OCI-LY1 (cell line): ENCODE data around the gene KCNH1.

Experiments used
- H2AFZ ChIP-seq: fragments of 200-600 bp; sonication (generic), shearing (Covaris generic); 2 replicates; pipeline ENCODE4 v1.6.0; 2014; ENCODE audit warnings: antibody characterized with exemption, mild to moderate bottlenecking, low read length
- H3F3A ChIP-seq: fragments of 200-600 bp; sonication (generic), shearing (Covaris generic); 2 replicates; pipeline ENCODE4 v1.6.0; 2014; ENCODE audit warnings: mild to moderate bottlenecking, antibody characterized with exemption, low read length, moderate library complexity; ENCODE audit not compliant: insufficient read depth
- H3K27ac ChIP-seq: fragments of 200-600 bp; sonication (generic); 2 replicates; pipeline ENCODE4 v1.5.1; 2014; ENCODE audit warnings: low read length, mixed run types, mild to moderate bottlenecking, low read depth; ENCODE audit not compliant: poor library complexity, severe bottlenecking
- H3K27me3 ChIP-seq: fragments of 200-600 bp; sonication (generic); 2 replicates; pipeline ENCODE4 v1.6.0; 2014; ENCODE audit warnings: antibody characterized with exemption, mild to moderate bottlenecking, low read length, moderate library complexity; ENCODE audit not compliant: insufficient read depth
- H3K36me3 ChIP-seq: fragments of 200-600 bp; sonication (generic); 2 replicates; pipeline ENCODE4 v1.6.1; 2014; ENCODE audit warnings: mild to moderate bottlenecking, antibody characterized with exemption, low read length, moderate library complexity, mixed read lengths; ENCODE audit not compliant: insufficient read depth
- H3K4me1 ChIP-seq: fragments of 200-600 bp; sonication (generic); 2 replicates; pipeline ENCODE4 v1.5.1; 2014; ENCODE audit warnings: mild to moderate bottlenecking, low read length, moderate library complexity; ENCODE audit not compliant: insufficient read depth, severe bottlenecking
- H3K4me2 ChIP-seq: fragments of 200-600 bp; sonication (generic), shearing (Covaris generic); 2 replicates; pipeline ENCODE4 v1.6.1; 2014; ENCODE audit warnings: low read length
- H3K4me3 ChIP-seq: fragments of 200-600 bp; sonication (generic); 2 replicates; pipeline ENCODE4 v1.5.1; 2014; ENCODE audit warnings: low read length, low read depth, mild to moderate bottlenecking, mixed read lengths; ENCODE audit not compliant: poor library complexity, severe bottlenecking
- H3K79me2 ChIP-seq: fragments of 200-600 bp; shearing (Covaris generic); 2 replicates; pipeline ENCODE4 v1.6.1; 2016; ENCODE audit warnings: mixed run types, low read length, mixed read lengths; ENCODE audit not compliant: insufficient read depth
- H3K9ac ChIP-seq: fragments of 200-600 bp; sonication (generic), shearing (Covaris generic); 2 replicates; pipeline ENCODE4 v1.6.1; 2014; ENCODE audit warnings: mild to moderate bottlenecking, low read length, mixed read lengths
- H3K9me2 ChIP-seq: fragments of 200-600 bp; sonication (generic), shearing (Covaris generic); 2 replicates; pipeline ENCODE4 v1.6.1; 2014; ENCODE audit warnings: low read depth, mild to moderate bottlenecking, low read length, mixed read lengths
- H3K9me3 ChIP-seq: fragments of 200-600 bp; shearing (Covaris generic); 2 replicates; pipeline ENCODE4 v1.6.1; 2014; ENCODE audit warnings: low read length, mixed read lengths
- H4K20me1 ChIP-seq: fragments of 200-600 bp; sonication (generic), shearing (Covaris generic); 2 replicates; pipeline ENCODE4 v1.6.0; 2016; ENCODE audit warnings: mild to moderate bottlenecking, low read length; ENCODE audit not compliant: insufficient read depth
- EZH2 ChIP-seq: fragments of 200-600 bp; sonication (generic), shearing (Covaris generic); IDR thresholded peaks from 2 replicates; pipeline ENCODE4 v1.8.0; 2017; ENCODE audit warnings: borderline replicate concordance, mixed run types, mild to moderate bottlenecking, antibody characterized with exemption, low read length, moderate library complexity, mixed read lengths
- TF ChIP-seq, protein P1 (sequence below): fragments of 200-600 bp; sonication (generic), shearing (Covaris generic); IDR thresholded peaks from 2 replicates; pipeline ENCODE4 v1.5.1; 2017; ENCODE audit warnings: mild to moderate bottlenecking, antibody characterized with exemption, low read length, moderate library complexity, mixed read lengths

KCNH1 gene

DNA sequence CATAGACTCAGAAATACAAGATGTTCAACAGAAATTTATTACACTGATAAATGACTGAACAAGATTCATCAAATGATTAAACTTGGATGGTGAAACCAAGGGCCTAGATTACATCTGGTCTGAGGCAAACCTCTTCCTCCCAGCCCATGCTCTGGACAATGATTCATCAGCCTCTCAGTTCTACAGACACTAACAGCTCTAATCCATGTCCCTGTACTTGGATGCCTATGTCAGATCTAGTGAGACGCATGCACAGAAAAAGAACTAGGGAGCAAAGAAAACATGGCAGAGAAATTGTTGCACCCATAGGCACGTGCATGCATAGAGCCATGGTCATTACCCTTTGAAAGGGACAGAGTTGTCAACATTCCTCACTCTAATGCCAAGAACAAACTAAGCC lies 250.1 kb downstream of the KCNH1 start:
- no peaks in the 10 kb centered on the region for H4K20me1 ChIP-seq
- no peaks in the 10 kb centered on the region for H3F3A ChIP-seq
- H2AFZ ChIP-seq = no peak overlapping the region
- H3K9ac ChIP-seq = no peak overlapping the region
- no peaks in the 10 kb centered on the region for H3K9me3 ChIP-seq
- H3K4me1 ChIP-seq = no peaks in the 10 kb centered on the region
- TF ChIP-seq, protein P1, sequence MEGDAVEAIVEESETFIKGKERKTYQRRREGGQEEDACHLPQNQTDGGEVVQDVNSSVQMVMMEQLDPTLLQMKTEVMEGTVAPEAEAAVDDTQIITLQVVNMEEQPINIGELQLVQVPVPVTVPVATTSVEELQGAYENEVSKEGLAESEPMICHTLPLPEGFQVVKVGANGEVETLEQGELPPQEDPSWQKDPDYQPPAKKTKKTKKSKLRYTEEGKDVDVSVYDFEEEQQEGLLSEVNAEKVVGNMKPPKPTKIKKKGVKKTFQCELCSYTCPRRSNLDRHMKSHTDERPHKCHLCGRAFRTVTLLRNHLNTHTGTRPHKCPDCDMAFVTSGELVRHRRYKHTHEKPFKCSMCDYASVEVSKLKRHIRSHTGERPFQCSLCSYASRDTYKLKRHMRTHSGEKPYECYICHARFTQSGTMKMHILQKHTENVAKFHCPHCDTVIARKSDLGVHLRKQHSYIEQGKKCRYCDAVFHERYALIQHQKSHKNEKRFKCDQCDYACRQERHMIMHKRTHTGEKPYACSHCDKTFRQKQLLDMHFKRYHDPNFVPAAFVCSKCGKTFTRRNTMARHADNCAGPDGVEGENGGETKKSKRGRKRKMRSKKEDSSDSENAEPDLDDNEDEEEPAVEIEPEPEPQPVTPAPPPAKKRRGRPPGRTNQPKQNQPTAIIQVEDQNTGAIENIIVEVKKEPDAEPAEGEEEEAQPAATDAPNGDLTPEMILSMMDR = no peak
- TF ChIP-seq EZH2 = no peak
- no peak overlapping the region for H3K4me3 ChIP-seq
- H3K27ac ChIP-seq = no peak overlapping the region
- no peaks in the 10 kb centered on the region for H3K36me3 ChIP-seq
- no peak overlapping the region for H3K4me2 ChIP-seq
- no peaks in the 10 kb centered on the region for H3K79me2 ChIP-seq
- no peaks in the 10 kb centered on the region for H3K27me3 ChIP-seq
- no peaks in the 10 kb centered on the region for H3K9me2 ChIP-seq

GRCh38 chr1:210882414-210883221 lies 251.3 kb downstream of the KCNH1 start:
- Histone ChIP-seq H4K20me1 (no peaks in the 10 kb centered on the region), H3K9me3 (no peaks in the 10 kb centered on the region), H3K9ac (no peak overlapping the region), H3K36me3 (no peaks in the 10 kb centered on the region), H2AFZ (no peak overlapping the region), H3K9me2 (no peaks in the 10 kb centered on the region), H3K27me3 (no peaks in the 10 kb centered on the region), H3K79me2 (no peaks in the 10 kb centered on the region), H3K27ac (no peak overlapping the region), H3K4me3 (no peak overlapping the region), H3K4me1 (no peaks in the 10 kb centered on the region), H3K4me2 (no peak overlapping the region), H3F3A (no peaks in the 10 kb centered on the region)
- no peak for TF ChIP-seq EZH2
- TF ChIP-seq, protein P1 = no peak

DNA sequence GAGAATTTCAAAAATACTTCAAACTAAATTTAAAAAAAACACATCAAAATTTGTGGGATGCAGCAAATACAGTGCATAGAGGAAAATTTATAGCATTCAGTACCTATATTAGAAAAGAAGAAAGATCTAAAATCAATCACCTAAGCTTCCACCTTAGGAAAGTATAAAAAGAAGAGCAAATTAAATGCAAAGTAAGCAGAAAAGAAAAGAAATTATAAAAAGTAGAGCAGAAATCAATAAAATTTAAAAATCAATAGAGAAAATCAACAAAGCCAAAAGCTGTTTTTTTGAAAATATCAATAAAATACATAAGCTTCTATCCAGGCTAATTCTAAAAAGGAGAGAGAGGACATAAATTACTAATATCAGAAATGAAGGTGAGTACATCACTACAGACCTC lies 255.4 kb downstream of the KCNH1 start:
- no peaks in the 10 kb centered on the region for H4K20me1 ChIP-seq
- no peak overlapping the region for H3K27ac ChIP-seq
- no peak overlapping the region for H3K9ac ChIP-seq
- no peaks in the 10 kb centered on the region for H3F3A ChIP-seq
- TF ChIP-seq, protein P1 = no peak
- TF ChIP-seq EZH2 = no peak
- no peaks in the 10 kb centered on the region for H3K36me3 ChIP-seq
- no peaks in the 10 kb centered on the region for H3K9me2 ChIP-seq
- no peaks in the 10 kb centered on the region for H3K27me3 ChIP-seq
- no peaks in the 10 kb centered on the region for H3K4me1 ChIP-seq
- H3K9me3 ChIP-seq = no peaks in the 10 kb centered on the region
- no peak overlapping the region for H3K4me3 ChIP-seq
- H3K4me2 ChIP-seq = no peak overlapping the region
- H2AFZ ChIP-seq = no peak overlapping the region
- no peaks in the 10 kb centered on the region for H3K79me2 ChIP-seq
